ENCODE measurements around the gene MEX3D. TPM values are rescaled to one million over a fixed set of nuclear protein-coding genes. Genes with fewer than 3 reads are reported as not detected.

MEX3D gene
- total RNA-seq: 30.5 and 80.6 TPM in 2 replicates

GRCh38 chr19:1568320-1569019 lies at the start of gene MEX3D:
Gene MEX3D, minus strand, starts transcription at chr19:1568325. Its CDS starts 267 bp downstream, at chr19:1568058.

DNA sequence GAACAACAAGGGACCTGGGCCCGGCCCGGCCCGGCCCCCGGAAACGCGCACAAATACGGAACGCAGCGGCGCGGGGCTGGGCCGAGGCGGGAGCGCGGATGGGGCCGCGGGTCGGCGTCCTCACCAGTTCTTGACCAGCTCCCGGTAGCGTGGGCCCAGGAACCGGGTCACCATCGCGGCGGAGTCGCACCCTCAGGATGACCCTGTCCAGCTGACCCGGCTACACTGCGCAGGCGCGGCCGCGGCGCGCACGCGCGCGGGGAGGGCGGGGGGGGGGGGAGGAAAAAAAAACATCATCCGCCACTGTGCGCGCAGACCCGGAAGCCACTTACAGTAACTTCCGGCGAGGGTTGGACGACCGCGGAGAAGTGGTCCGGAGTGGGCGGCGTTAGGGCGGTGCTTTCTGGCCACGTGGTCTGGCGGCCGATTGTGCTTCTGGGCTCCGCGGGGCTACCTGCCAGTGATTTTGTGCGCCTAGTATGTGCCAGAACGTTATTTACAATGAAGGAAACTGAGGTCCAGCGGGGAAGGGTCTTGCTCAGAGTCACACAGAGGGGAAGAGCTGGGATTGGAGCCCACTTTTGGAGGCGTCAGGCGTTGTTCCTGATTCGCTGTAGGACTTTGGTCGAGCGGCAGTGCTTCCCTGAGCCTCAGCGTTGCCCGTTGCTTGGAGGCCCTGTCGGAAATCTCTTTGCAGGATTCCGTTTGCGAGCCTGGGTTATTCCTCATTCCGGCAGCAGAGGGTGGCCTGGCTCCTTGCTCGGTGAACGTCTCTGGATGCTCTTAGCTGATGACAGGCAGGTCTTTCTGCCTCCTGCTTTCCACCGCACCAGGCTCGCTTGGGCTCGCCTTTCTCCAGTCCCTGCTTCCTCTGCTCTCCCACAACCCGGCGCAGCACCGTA lies 37.4 kb upstream of the MEX3D start, which contains the start of gene UQCR11:
Gene UQCR11 (minus strand): TSS at position 227 of the 902 bp plus-strand sequence. CDS start 53 bp downstream, at position 174.

DNA sequence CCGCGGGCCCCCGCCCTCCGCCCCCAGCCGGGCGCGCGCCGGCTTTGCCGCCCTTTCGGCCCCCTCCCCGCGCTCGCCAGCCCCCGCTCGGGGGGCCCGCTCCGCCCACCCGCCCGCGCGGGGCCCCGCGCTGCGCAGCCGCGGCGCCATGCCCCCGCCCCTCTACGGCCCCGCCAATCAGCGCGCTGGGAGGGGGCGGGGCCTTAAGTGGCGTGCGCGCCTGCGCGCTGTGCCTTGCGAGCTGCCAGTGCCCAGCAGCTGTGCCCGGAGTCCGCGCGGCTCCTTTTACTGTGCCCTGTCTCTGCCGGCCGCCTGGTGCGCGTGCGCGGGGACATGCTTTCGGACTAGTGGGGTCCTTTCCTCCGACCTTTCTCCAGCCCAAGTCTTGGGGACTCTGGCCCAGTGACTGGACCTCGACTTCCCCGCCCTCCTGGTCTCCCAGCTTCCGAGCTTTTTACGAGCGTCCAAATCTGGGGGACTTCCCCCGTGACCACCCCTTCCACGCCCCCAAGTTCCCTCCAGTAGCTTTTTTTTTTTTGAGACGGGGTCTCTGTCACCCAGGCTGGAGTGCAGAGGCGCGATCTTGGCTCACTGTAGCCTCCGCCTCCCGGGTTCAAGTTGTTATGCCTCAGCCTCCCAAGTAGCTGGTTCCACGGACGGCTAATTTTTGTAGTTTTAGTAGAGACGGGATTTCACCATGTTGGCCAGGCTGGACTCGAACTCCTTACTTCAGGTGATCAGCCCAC lies 24.8 kb upstream of the MEX3D start, which contains the start of gene MBD3:
Gene MBD3 (minus strand): TSS at position 111 of the 746 bp plus-strand sequence. CDS start 234 bp downstream, outside the sequence.

DNA sequence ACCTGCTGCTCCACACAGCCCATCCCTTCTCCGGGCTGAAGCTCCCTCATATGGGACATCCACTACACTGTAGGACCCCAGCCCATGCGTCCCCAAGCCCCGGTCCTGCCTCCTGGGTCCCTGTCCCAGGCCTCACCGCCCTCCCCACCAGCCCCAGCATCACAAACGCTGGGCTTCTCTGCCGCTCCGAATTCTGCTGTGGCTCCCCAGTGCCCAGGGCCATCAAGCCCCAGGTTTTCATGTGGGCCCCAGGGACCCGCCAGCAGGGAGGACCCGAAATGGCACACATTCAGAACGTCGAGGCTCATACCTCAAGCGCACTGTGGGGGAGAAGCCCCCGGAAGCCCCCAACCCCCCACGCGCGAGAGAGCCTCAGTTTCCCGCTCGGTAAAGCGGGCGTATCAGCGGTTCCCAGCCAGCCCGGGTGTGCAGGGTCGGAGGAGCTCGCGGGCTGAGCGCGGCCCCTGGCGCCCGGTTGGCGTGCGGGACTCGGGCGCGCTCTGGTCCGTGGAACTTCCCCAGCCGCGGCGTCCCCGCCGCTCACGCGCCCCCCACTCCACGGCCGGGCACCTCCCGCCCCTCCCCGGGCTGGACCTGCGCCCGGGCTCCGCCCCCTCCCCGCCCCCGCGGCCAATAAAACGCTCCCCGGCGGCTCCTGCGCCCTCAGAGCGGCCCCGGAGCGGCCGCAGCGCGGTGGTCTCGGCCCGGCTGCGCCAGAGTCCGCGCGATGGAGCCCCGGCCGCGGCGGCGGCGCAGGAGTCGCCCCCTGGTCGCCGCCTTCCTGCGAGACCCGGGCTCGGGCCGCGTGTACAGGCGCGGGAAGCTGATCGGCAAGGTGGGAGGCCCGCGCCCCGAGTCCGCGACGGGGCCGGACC lies 44.5 kb downstream of the MEX3D start, which contains the start of gene PLK5:
Gene PLK5 (plus strand): TSS at position 666 of the 875 bp plus-strand sequence. CDS start 2,920 bp downstream, outside the sequence.

DNA sequence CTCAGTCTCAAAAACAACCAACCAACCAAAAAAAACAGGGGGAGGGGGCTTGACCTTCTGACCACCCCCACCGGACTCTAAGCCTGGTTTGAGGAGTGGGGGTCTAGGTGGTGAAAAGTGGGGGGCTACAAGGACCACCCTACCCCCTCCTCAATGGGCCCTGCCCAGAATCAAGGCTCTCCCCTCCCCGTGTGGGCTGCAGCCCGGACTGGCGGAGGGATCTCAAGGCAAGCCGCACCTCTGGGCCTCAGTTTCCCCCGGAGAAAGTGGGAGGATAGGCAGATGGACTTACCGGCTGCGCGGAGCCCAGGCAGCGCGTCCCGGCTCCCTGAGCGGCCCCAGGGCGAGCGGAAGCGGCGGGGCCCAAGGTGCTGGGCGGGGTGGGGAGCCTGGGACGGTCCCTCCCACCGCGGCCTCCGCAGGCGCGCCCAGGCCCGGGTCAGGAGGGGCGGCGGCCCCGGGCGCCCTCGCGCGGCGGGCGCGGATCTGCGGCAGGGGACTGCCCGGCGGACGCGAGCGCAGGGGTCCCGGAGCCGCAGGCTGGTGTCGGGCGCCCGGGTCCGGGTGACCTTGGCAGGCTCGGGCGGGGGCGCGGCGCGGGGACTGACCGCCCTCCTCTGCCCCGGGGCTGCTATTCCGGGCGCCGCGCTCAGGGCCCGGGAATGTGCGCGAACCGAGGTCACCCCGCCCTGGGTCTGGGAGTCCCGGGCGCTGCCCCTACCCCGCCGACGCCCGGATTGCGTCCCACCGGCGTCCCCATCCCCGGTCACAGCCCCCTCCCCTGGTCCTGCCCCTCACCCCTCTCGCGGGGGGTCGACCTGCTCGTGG lies 55.2 kb downstream of the MEX3D start, which contains the start of gene ADAMTSL5:
Gene ADAMTSL5 (minus strand): TSS at position 349 of the 828 bp plus-strand sequence. CDS start 2,076 bp downstream, outside the sequence.

Other genes starting within 250 kb of the MEX3D start
- 63.7 and 92.6 TPM in 2 replicates for gene NDUFS7, start 184.4 kb downstream of the MEX3D start, total RNA-seq
- 33.7 and 61.5 TPM in 2 replicates for gene GAMT, start 166.8 kb downstream of the MEX3D start, total RNA-seq
- 50.4 and 60.5 TPM in 2 replicates for gene DAZAP1, start 160.7 kb downstream of the MEX3D start, total RNA-seq
- gene RPS15, start 129.9 kb downstream of the MEX3D start, total RNA-seq: 434 and 768 TPM in 2 replicates
- gene APC2, start 118.2 kb downstream of the MEX3D start, total RNA-seq: 0.29 and 0.83 TPM in 2 replicates
- 30.8 and 41.5 TPM in 2 replicates for gene C19orf25, start 89.1 kb downstream of the MEX3D start, total RNA-seq
- gene PCSK4, start 78.0 kb downstream of the MEX3D start, total RNA-seq: 1.5 and 4.0 TPM in 2 replicates
- gene REEP6, start 77.1 kb downstream of the MEX3D start, total RNA-seq: 0.87 and 4.6 TPM in 2 replicates
- 5.7 and 11.7 TPM in 2 replicates for gene ADAMTSL5, start 55.3 kb downstream of the MEX3D start, total RNA-seq
- 0.17 TPM in 1 of 2 replicates, not detected in the other for gene PLK5, start 44.2 kb downstream of the MEX3D start, total RNA-seq
- 92.6 and 107 TPM in 2 replicates for gene MBD3, start 24.5 kb upstream of the MEX3D start, total RNA-seq
- 59.3 and 98.6 TPM in 2 replicates for gene UQCR11, start 37.1 kb upstream of the MEX3D start, total RNA-seq
- gene TCF3, start 84.3 kb upstream of the MEX3D start, total RNA-seq: 81.0 and 88.7 TPM in 2 replicates
- under 0.01 TPM in 1 of 2 replicates, not detected in the other for gene ONECUT3, start 185.2 kb upstream of the MEX3D start, total RNA-seq
- 2.8 and 4.2 TPM in 2 replicates for gene ATP8B3, start 244.0 kb upstream of the MEX3D start, total RNA-seq